GM20000 (cell line): ENCODE data around the gene SULF2.
A peak's percentile ranks its signal among the peaks of the same experiment; 100 is the strongest.

Experiments
- DNase-seq: peaks from one replicate; pipeline ENCODE4 v3.0.0; 2012; ENCODE audit warnings: low spot score
- TF ChIP-seq, protein P1 (sequence below): IDR thresholded peaks from 2 replicates; pipeline ENCODE4 v1.5.1; 2012; ENCODE audit warnings: mild to moderate bottlenecking, control low read depth; ENCODE audit errors: extremely low read depth, missing control alignments

The SULF2 gene

DNA sequence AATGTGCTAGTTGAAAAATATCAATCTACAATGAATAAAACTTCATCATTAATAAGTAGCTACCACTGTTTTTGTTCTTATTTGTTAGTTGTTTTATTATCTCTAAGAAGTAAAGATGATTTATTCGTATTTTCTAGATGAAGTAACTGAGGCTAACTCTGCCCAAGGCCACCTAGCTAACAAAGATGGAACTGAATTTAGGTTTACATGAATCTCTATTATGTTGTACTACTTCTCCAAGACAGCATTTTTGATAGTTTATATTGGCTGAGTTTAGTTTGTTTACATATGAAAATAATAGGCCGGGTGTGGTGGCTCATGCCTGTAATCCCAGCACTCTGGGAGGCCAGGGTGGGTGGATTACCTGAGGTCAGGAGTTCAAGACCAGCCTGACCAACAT lies 162.1 kb downstream of the SULF2 start:
- TF ChIP-seq, protein P1, sequence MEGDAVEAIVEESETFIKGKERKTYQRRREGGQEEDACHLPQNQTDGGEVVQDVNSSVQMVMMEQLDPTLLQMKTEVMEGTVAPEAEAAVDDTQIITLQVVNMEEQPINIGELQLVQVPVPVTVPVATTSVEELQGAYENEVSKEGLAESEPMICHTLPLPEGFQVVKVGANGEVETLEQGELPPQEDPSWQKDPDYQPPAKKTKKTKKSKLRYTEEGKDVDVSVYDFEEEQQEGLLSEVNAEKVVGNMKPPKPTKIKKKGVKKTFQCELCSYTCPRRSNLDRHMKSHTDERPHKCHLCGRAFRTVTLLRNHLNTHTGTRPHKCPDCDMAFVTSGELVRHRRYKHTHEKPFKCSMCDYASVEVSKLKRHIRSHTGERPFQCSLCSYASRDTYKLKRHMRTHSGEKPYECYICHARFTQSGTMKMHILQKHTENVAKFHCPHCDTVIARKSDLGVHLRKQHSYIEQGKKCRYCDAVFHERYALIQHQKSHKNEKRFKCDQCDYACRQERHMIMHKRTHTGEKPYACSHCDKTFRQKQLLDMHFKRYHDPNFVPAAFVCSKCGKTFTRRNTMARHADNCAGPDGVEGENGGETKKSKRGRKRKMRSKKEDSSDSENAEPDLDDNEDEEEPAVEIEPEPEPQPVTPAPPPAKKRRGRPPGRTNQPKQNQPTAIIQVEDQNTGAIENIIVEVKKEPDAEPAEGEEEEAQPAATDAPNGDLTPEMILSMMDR, result no peak
- no peak for DNase-seq

DNA sequence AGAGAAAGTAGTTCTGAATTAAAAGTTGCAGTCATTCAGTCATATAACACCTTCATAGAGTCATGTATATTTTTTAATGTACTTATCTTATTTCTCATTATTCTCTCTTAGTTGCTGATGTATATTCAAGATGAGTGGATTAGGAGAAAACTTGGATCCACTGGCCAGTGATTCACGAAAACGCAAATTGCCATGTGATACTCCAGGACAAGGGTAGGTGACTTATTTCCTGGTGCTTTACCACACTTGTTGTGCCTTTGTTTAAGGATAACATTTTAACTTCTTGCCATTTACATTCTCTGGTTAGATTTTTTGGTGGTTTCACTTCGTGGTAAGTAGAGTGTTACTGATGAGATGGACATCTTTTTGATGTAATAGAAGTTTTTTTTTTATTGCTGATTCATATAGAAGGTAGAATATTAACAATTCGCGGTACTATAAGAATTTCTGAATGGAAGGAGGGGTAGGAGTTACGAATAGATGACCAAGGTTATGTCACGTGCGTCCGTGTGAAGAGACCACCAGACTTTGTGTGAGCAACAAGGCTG lies 163.1 kb downstream of the SULF2 start:
- DNase-seq, result no peak
- TF ChIP-seq, protein P1, result no peak

DNA sequence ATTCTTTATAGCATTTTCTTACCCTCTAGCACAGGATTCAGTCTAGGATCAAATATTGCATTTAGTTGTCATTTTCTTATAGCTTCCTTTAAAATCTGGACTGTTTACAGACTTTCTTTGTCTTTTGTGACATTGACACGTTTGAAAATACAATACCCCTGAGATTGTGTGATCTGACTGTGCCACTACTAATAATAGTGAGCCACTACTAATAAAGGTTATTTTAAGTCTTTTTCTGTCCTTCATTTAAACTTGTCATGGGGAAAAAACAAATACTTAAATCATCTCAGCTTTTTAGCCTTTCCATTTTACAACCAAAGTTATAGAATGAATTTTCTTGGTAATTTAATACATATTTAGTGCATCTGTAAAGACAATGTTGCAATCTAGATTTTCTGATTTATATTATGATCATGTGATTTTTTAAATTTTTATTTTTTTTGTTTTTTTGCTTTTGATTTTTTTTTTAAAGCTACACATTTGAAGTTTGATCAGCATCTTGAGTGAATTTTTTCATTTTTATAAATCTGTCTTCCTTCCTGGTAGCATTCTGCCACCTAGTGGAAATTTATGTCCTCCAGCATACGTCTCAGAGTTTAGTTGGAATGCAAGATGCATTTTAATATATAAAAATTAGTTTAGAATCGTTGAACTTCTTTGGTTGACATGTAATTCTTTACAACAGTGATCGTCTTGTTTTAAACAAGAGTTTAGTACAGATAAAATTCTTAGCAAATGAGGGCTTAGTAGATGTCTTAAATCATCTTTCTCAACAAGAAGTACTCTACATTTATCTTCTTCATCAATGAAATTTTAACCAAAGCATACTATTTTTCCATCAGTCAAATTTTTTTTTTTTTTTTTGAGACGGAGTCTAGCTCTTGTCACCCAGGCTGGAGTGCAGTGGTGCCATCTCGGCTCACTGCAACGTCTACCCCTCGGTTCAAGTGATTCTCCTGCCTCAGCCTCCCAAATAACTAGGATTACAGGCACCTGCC lies 164.2 kb downstream of the SULF2 start:
- peak; percentile 18 for DNase-seq

DNA sequence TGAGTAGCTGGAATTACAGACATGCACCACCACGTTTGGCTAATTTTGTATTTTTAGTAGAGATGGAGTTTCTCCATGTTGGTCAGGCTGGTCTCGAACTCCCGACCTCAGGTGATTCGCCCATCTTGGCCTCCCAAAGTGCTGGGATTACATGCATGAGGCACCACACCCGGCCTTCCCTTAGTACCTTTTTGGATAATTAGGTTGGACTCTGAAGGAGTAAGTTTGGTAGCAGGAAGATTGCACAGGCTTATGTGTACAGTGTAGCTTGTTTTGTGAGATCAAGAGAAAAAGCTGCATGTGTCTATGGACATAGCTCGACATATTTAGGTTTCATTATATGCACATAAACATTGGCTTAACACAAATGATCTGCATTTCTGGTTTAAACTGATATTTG lies 166.8 kb downstream of the SULF2 start:
- TF ChIP-seq, protein P1, result no peak
- DNase-seq, result no peak

More for the DNA sequence above, 164.2 kb downstream of the SULF2 start:
- TF ChIP-seq, protein P1, result peak; percentile 12

DNA sequence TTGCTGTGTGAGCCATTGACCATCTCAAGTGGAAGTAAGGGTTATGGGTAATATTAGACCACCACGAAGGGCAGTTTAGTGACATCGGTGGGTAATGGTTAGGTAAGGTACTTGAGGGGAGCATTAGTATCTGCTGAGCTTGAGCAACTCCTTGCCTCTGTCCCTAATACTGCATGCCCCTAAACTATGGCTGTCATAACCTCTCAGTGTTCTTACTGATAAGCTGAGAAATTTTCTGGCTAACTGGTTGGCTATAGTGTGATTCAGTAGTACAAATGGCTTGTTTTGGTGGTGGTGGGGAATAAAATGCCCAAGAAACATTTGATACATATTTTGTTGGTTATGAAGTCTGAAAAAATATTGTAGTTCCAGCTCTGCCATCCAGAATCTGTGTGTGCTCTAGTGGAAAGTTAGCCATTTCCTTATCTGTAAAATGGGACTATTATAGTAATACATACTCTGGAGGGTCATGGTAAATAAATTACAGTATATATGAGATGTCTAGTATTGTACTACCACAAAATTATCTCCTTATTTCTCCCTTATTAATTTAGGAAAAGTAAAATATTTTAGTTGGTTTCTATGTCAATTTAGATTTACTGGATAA lies 170.5 kb downstream of the SULF2 start:
- TF ChIP-seq, protein P1, result no peak
- no peak for DNase-seq

DNA sequence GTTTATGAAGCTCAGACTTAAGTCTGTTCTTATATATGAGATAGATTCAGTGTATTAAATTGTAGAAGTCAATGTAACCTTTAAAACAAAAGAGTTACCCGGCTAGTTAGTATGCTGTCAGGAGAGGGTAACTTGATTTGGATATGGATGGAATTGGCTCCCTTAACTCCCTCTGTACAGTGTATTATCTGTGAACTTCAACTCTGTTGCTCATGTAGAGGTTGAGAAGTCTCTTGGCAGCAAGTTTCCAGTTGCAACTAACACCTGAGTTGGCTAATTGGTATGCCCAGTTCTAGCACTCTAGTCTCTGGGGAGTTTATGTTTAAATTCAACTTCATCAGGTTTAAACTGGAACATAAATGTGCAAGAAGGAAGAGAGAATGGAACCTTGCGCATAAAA lies 172.6 kb downstream of the SULF2 start:
- DNase-seq, result no peak
- TF ChIP-seq, protein P1, result no peak

DNA sequence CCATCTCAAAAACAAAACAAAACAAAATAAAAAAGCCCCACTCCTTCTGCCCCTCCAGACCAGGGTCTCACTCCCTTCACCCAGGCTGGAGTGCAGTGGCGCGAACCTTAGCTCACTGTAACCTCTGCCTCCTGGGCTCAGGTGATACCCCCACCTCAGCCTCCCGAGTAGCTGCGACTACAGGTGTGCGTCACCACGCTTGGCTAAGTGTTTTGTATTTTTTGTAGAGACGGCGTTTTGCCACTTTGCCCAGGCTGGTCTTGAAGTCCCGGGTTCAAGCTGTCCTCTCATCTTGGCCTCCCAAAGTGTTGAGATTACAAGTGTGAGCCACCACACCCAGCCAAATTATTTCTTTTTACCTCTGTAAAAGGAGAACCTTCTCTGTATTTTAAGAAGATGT lies 173.5 kb downstream of the SULF2 start:
- DNase-seq, result no peak
- TF ChIP-seq, protein P1, result no peak
